Measurements from ENCODE around the gene TBX1. TPM values are rescaled to one million over a fixed set of nuclear protein-coding genes. Genes with fewer than 3 reads are reported as not detected.

The TBX1 gene
- total RNA-seq, 4 donors from 2014 or later: 1.4 to 2.5 (median 1.8) TPM

DNA sequence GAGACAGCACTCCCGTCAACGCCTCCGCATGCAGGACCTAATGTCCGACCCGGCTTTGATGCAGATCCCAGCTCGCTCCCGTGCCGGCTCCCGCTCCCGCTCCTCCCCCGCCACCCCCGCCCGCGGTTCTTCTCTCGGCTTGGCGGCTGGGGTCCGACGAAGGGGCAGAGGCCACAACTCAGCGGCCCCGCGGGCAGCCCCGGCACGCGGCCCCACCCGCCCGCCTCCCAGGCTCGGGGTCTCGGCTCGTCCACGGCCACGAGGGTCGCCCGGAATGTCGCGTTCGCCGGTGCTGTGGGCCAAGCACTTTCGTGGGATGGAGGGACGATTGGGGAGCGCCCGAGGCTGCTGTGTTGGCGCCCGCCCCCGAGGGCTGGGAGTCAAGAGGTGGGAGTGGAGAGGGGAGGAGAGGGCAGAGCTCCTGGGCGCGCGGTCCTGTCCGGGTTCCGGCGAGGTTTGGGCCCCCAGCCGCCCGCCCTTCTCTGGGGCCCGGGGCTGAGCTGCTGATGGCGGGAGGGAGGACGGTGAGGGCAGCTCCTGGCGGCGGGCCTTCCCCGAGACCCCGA lies 5.3 kb upstream of the TBX1 start:
- no CpG with 5 or more reads among the region's 59 CpGs for WGBS
- TF ChIP-seq, protein P1, sequence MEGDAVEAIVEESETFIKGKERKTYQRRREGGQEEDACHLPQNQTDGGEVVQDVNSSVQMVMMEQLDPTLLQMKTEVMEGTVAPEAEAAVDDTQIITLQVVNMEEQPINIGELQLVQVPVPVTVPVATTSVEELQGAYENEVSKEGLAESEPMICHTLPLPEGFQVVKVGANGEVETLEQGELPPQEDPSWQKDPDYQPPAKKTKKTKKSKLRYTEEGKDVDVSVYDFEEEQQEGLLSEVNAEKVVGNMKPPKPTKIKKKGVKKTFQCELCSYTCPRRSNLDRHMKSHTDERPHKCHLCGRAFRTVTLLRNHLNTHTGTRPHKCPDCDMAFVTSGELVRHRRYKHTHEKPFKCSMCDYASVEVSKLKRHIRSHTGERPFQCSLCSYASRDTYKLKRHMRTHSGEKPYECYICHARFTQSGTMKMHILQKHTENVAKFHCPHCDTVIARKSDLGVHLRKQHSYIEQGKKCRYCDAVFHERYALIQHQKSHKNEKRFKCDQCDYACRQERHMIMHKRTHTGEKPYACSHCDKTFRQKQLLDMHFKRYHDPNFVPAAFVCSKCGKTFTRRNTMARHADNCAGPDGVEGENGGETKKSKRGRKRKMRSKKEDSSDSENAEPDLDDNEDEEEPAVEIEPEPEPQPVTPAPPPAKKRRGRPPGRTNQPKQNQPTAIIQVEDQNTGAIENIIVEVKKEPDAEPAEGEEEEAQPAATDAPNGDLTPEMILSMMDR (IDR thresholded peaks at IDR 0.05): no peak
- TF ChIP-seq EP300 (IDR thresholded peaks at IDR 0.05): no peak
- TF ChIP-seq POLR2AphosphoS5 (IDR thresholded peaks at IDR 0.05): no peak
- TF ChIP-seq POLR2A (IDR thresholded peaks at IDR 0.05; ENCODE audit: low read depth): no peak

GRCh38 chr22:19755722-19756287 lies 4.8 kb upstream of the TBX1 start:
- Histone ChIP-seq H3K4me3 (peak overlapping the region in 1 of 4 donors; percentile 12), H3K9me3 (no peaks in the 10 kb centered on the region), H3K27ac (replicated peaks in 1 of 4) (no peak overlapping the region), H3K36me3 (no peaks in the 10 kb centered on the region), H3K4me1 (peaks cover 6 to 46% (median 45%) of the 10 kb centered on the region in 4 donors), H3K27me3 (peaks cover 6 to 96% (median 51%) of the 10 kb centered on the region in 4 donors)
- 8% methylated on average over 13 of the region's 26 CpGs for WGBS
- DNase-seq (ENCODE audit: extremely low spot score): no peak
- intact Hi-C loops (cut with DNase I): no loop called here
- TF ChIP-seq, protein P1 (IDR thresholded peaks at IDR 0.05): no peak
- TF ChIP-seq POLR2A (IDR thresholded peaks at IDR 0.05; ENCODE audit: low read depth) (no peak), EP300 (IDR thresholded peaks at IDR 0.05) (no peak), POLR2AphosphoS5 (IDR thresholded peaks at IDR 0.05) (no peak)

More for the DNA sequence above, 5.3 kb upstream of the TBX1 start:
- peaks cover 6 to 100% (median 51%) of the 10 kb centered on the region in 4 donors for H3K27me3 ChIP-seq
- peaks cover 6 to 46% (median 43%) of the 10 kb centered on the region in 4 donors for H3K4me1 ChIP-seq
- intact Hi-C loops (cut with DNase I): no loop called here
- peak overlapping the region in 1 of 4 donors; percentile 12 for H3K4me3 ChIP-seq
- no peak overlapping the region for H3K27ac ChIP-seq (replicated peaks in 1 of 4)
- no peaks in the 10 kb centered on the region for H3K9me3 ChIP-seq
- DNase-seq (ENCODE audit: extremely low spot score): no peak
- H3K36me3 ChIP-seq: no peaks in the 10 kb centered on the region

DNA sequence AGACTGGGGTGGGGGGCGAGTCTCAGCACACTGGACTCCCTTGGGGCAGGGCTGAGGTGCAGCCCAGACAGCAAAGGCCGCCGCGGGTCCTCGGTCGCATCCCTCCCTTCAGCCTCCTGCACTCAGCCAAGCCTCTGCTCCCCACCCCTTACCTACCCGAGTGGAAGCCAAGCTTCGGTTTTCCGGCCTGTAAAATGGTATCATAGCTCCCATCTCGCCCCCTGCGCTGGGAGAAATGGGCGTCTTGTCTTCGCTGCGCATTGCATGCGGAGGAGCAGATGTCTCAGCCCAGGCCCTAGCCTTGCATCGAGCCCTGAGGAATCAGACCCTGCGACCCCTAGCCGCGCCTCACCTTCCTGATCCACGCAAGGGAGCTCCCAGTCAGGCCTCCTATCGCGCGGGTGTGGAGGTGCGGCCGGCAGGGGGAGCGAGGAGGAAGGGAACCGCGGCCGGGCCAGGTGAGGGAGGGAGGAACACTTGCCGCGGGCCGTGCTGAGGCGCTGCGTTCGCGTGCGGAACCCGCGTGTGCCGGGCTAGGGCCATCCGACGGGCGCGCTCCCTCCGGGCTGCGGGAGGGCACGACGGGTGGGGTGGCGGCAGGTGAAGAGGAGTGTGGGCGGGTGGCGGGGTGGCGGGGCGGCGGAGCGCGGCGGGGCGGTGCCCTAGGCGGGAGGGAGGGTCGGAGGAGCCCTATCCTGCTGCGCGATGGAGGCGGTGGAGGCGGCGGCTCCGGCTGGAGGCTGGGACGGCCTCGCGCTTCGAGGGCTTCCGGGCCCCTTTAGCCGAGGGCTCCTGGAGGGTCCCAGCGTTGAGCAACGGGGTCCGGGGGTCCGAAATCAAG lies 4.1 kb upstream of the TBX1 start:
- H3K9me3 ChIP-seq: no peaks in the 10 kb centered on the region
- peaks cover 6 to 95% (median 51%) of the 10 kb centered on the region in 4 donors for H3K27me3 ChIP-seq
- peak overlapping the region; percentile 28 to 47 (median 38) for H3K4me3 ChIP-seq
- DNase-seq (ENCODE audit: extremely low spot score): no peak
- no peaks in the 10 kb centered on the region for H3K36me3 ChIP-seq
- peaks cover 6 to 51% (median 50%) of the 10 kb centered on the region in 4 donors for H3K4me1 ChIP-seq
- 9% methylated on average over 26 of the region's 76 CpGs for WGBS
- intact Hi-C loops (cut with DNase I): no loop called here
- TF ChIP-seq POLR2A (IDR thresholded peaks at IDR 0.05; ENCODE audit: low read depth) (no peak), EP300 (IDR thresholded peaks at IDR 0.05) (no peak), POLR2AphosphoS5 (IDR thresholded peaks at IDR 0.05) (no peak)
- TF ChIP-seq, protein P1 (IDR thresholded peaks at IDR 0.05): peak; percentile 35 to 45 (median 39)
- no peak overlapping the region for H3K27ac ChIP-seq (replicated peaks in 1 of 4)

GRCh38 chr22:19757140-19757984 lies 3.2 kb upstream of the TBX1 start:
- Histone ChIP-seq H3K9me3 (no peaks in the 10 kb centered on the region), H3K27ac (replicated peaks in 1 of 4) (no peak overlapping the region), H3K27me3 (peaks cover 6 to 95% (median 59%) of the 10 kb centered on the region in 4 donors), H3K4me1 (peaks cover 6 to 54% (median 50%) of the 10 kb centered on the region in 4 donors), H3K36me3 (no peaks in the 10 kb centered on the region), H3K4me3 (peak overlapping the region; percentile 28 to 47 (median 38))
- intact Hi-C loops (cut with DNase I): no loop called here
- no peak for TF ChIP-seq POLR2A (IDR thresholded peaks at IDR 0.05; ENCODE audit: low read depth)
- TF ChIP-seq, protein P1 (IDR thresholded peaks at IDR 0.05): no peak
- no peak for TF ChIP-seq POLR2AphosphoS5 (IDR thresholded peaks at IDR 0.05)
- TF ChIP-seq EP300 (IDR thresholded peaks at IDR 0.05): no peak
- no peak for DNase-seq (ENCODE audit: extremely low spot score)
- 48% methylated on average over 9 of the region's 16 CpGs for WGBS
